HepG2 (cell line): ENCODE data around the gene SSNA1. TPM values are rescaled to one million over a fixed set of nuclear protein-coding genes. Genes with fewer than 3 reads are reported as not detected.

Experiments
- DMAP1 ChIP-seq: IDR thresholded peaks from 2 replicates; pipeline ENCODE4 v1.6.1; 2016
- ELF1 ChIP-seq: sonication (generic); formaldehyde crosslinking; IDR thresholded peaks from 2 replicates; pipeline ENCODE4 v1.4.0; 2020; ENCODE audit warnings: missing genetic modification reagents
- FOSL1 ChIP-seq: sonication (generic); formaldehyde crosslinking; IDR thresholded peaks from 2 replicates; pipeline ENCODE4 v1.9.0; 2021; ENCODE audit warnings: missing genetic modification reagents, borderline replicate concordance
- GABPB1 ChIP-seq: IDR thresholded peaks from 2 replicates; pipeline ENCODE4 v1.6.1; 2016; ENCODE audit warnings: mild to moderate bottlenecking, missing genetic modification reagents, moderate library complexity, missing compliant biosample characterization
- GLI4 ChIP-seq: sonication (generic); formaldehyde crosslinking; IDR thresholded peaks from 2 replicates; pipeline ENCODE4 v1.5.1; 2020; ENCODE audit warnings: missing genetic modification reagents, mild to moderate bottlenecking, moderate library complexity, borderline replicate concordance
- KDM4B ChIP-seq: sonication (generic); formaldehyde crosslinking; IDR thresholded peaks from 2 replicates; pipeline ENCODE4 v1.4.0; 2020; ENCODE audit warnings: missing genetic modification reagents
- MYC ChIP-seq: sonication (generic); formaldehyde crosslinking; IDR thresholded peaks from 2 replicates; pipeline ENCODE4 v1.9.0; 2021; ENCODE audit warnings: missing genetic modification reagents, borderline replicate concordance
- XBP1 ChIP-seq: sonication (generic); formaldehyde crosslinking; IDR thresholded peaks from 2 replicates; pipeline ENCODE4 v1.5.0; 2020; ENCODE audit warnings: missing genetic modification reagents
- ZFP90 ChIP-seq: sonication (generic); formaldehyde crosslinking; IDR thresholded peaks from 2 replicates; pipeline ENCODE4 v1.8.0; 2022; ENCODE audit warnings: missing genetic modification reagents, mild to moderate bottlenecking, inconsistent platforms, borderline replicate concordance
- ZNF749 ChIP-seq: sonication (generic); formaldehyde crosslinking; IDR thresholded peaks from 2 replicates; pipeline ENCODE4 v1.8.0; 2022; ENCODE audit warnings: mild to moderate bottlenecking, missing genetic modification reagents, moderate library complexity, borderline replicate concordance
- ZNF788 ChIP-seq: sonication (generic); formaldehyde crosslinking; IDR thresholded peaks from 2 replicates; pipeline ENCODE4 v1.5.0; 2020; ENCODE audit warnings: mild to moderate bottlenecking, missing genetic modification reagents, borderline replicate concordance
- ZNF879 ChIP-seq: sonication (generic); formaldehyde crosslinking; IDR thresholded peaks from 2 replicates; pipeline ENCODE4 v1.8.1; 2023; ENCODE audit warnings: missing genetic modification reagents
- polyA plus RNA-seq, 8 experiments: library from polyadenylated mRNA; depleted of rRNA in 3 of 8; stranded (reverse) in 7 of 8; unstranded in 1 of 8; fragments of >200 nt; fragmentation: Illumina TruSeq in 4 of 8; extraction: Trizol in 4 of 8; gene quantifications; 2 replicates each; pipeline versions ENCODE4 v1.2.1 to v1.2.3, GENCODE V29; 2011 to 2016; ENCODE audit warnings: low read depth in 4 of 8, missing spikeins in 1 of 8, mixed read lengths in 1 of 8; ENCODE audit not compliant: insufficient read depth in 1 of 8
- total RNA-seq, 5 experiments: library from RNA; depleted of rRNA; stranded (reverse); fragments of >200 nt; fragmentation: Illumina TruSeq; extraction: Trizol; gene quantifications; 2 replicates each; pipeline ENCODE4 v1.2.3, GENCODE V29; 2016; ENCODE audit warnings: low read depth in 1 of 5
- TF ChIP-seq, protein P1 (sequence below): sonication (generic); formaldehyde crosslinking; IDR thresholded peaks from 2 replicates; pipeline ENCODE4 v1.8.0; 2022; ENCODE audit warnings: missing genetic modification reagents, mild to moderate bottlenecking, moderate library complexity, borderline replicate concordance

The SSNA1 gene
- total and polyA plus RNA-seq, 2 of the 13 experiments (the other 11 are each of a cell fraction or from before 2014, with no cell fraction given) = 35.9 to 49.4 TPM

DNA sequence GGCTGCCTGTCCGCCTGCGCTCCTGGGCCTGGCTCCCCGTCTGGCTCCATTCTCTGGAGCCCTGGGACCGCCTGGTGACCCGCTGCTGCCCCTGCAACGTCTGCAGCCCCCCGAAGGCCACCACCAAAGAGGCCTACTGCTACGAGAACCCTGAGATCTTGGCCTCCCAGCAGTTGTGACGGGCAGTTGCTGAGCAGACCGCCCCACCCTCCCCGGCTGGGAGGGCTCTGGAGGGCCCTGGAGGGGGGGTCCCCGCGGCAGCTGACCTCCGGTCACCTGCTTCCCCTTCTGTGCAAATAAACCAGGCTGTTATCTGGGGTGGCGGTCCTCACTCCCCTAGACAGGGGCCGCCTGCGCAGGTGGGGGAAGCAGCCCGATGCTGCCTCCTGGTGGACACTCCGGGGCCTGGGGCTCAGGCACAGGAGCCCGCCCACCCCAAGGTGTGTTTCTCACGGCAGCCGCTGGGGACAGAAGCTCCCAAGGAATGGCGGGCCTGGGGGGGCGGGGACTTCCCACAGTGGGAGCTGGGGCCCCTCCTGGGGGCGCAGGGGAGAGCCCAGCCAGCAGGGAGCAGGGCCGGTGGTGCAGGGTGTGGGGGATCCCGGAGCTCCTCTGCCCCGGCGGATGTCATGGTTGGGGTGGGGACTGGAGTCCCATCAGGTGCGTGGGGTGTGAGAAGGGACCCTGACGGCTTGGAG is 47.9 kb downstream of the SSNA1 start (continued):
- TF ChIP-seq FOSL1 (CRISPR knock-in tag) (no peak), KDM4B (CRISPR knock-in tag) (0 out of 2 replicates have a peak, but pooled peaks have one; percentile 69), DMAP1 (peak; percentile 68), ZNF749 (CRISPR knock-in tag) (no peak), XBP1 (peak; percentile 66; the same call in 1 of the 2 replicates), GABPB1 (peak; percentile 78), GLI4 (CRISPR knock-in tag) (peak; percentile 73; the same call in 1 of the 2 replicates), ZNF788 (peak; percentile 87; the same call in 1 of the 2 replicates), ELF1 (peak; percentile 49), ZFP90 (CRISPR knock-in tag) (no peak; the same call in 1 of the 2 replicates), MYC (CRISPR knock-in tag) (peak; percentile 60; the same call in 1 of the 2 replicates), ZNF879 (CRISPR knock-in tag) (peak; percentile 75; the same call in 1 of the 2 replicates)
- TF ChIP-seq, protein P1, sequence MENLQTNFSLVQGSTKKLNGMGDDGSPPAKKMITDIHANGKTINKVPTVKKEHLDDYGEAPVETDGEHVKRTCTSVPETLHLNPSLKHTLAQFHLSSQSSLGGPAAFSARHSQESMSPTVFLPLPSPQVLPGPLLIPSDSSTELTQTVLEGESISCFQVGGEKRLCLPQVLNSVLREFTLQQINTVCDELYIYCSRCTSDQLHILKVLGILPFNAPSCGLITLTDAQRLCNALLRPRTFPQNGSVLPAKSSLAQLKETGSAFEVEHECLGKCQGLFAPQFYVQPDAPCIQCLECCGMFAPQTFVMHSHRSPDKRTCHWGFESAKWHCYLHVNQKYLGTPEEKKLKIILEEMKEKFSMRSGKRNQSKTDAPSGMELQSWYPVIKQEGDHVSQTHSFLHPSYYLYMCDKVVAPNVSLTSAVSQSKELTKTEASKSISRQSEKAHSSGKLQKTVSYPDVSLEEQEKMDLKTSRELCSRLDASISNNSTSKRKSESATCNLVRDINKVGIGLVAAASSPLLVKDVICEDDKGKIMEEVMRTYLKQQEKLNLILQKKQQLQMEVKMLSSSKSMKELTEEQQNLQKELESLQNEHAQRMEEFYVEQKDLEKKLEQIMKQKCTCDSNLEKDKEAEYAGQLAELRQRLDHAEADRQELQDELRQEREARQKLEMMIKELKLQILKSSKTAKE (CRISPR knock-in tag) = peak; percentile 89
